Stimulated activated CD4-positive, alpha-beta T cell treated with anti-CD3 and anti-CD28 coated beads, Interleukin-1b, Interleukin-23, amount 100 ng/mL, for 48 hours (primary cell): Measurements from ENCODE around the gene CALU.

Experiments
- DNase-seq: peaks from one replicate; pipeline ENCODE4 v3.0.0-alpha.2; 2020

CALU gene

GRCh38 chr7:128755075-128755818, 16.1 kb downstream of the CALU start:
- DNase-seq: no peak

- DNase-seq: no peak
Measured at GRCh38 chr7:128755819-128756476, 16.8 kb downstream of the CALU start.

GRCh38 chr7:128757203-128757602, 18.0 kb downstream of the CALU start:
- no peak for DNase-seq

GRCh38 chr7:128758553-128758952, 19.4 kb downstream of the CALU start:
- DNase-seq: no peak

- DNase-seq: no peak
Measured at GRCh38 chr7:128759242-128759641, 20.1 kb downstream of the CALU start.

GRCh38 chr7:128763541-128763940, 24.4 kb downstream of the CALU start:
- DNase-seq: no peak

- DNase-seq: no peak
Measured at GRCh38 chr7:128767475-128768110, 28.4 kb downstream of the CALU start.

- no peak for DNase-seq
Measured at GRCh38 chr7:128770233-128770632, 31.1 kb downstream of the CALU start.

- DNase-seq: no peak
Measured at GRCh38 chr7:128773604-128774003, 34.4 kb downstream of the CALU start.

GRCh38 chr7:128774029-128774689, 35.0 kb downstream of the CALU start:
- no peak for DNase-seq

- no peak for DNase-seq
Measured at GRCh38 chr7:128774921-128775320, 35.8 kb downstream of the CALU start.

GRCh38 chr7:128775744-128776474, 36.8 kb downstream of the CALU start, which contains the start of gene OPN1SW:
Gene OPN1SW (minus strand): TSS chr7:128775794. CDS start chr7:128775781, 13 bp downstream.
- no peak for DNase-seq

- DNase-seq: no peak
Measured at GRCh38 chr7:128777156-128778123, 38.3 kb downstream of the CALU start.

GRCh38 chr7:128778946-128779345, 39.8 kb downstream of the CALU start:
- DNase-seq: no peak

GRCh38 chr7:128781126-128781525, 42.0 kb downstream of the CALU start:
- no peak for DNase-seq

- DNase-seq: no peak
Measured at GRCh38 chr7:128781851-128782250, 42.7 kb downstream of the CALU start.

GRCh38 chr7:128783143-128783861, 44.1 kb downstream of the CALU start:
- peak; percentile 7 for DNase-seq

- no peak for DNase-seq
Measured at GRCh38 chr7:128785738-128786137, 46.6 kb downstream of the CALU start.

- DNase-seq: no peak
Measured at GRCh38 chr7:128788446-128789412, 49.6 kb downstream of the CALU start.
